GM12878 (cell line): ENCODE data around the gene FGF14.

Experiments
- EZH2 ChIP-seq: IDR thresholded peaks from 2 replicates; pipeline ENCODE4 v1.6.1; 2012; ENCODE audit warnings: low read depth, mild to moderate bottlenecking, control low read depth, inconsistent platforms, low read length, borderline replicate concordance; ENCODE audit not compliant: control insufficient read depth
- FOS ChIP-seq: IDR thresholded peaks from 3 replicates; pipeline ENCODE4 v1.6.1; 2011; ENCODE audit warnings: borderline replicate concordance; ENCODE audit not compliant: insufficient read length; ENCODE audit errors: extremely low read depth
- IRF4 ChIP-seq: IDR thresholded peaks from 2 replicates; pipeline ENCODE4 v1.6.1; 2011; ENCODE audit warnings: low read depth, low read length
- POLR2AphosphoS5 ChIP-seq: IDR thresholded peaks from 2 replicates; pipeline ENCODE4 v1.6.1; 2011; ENCODE audit warnings: mild to moderate bottlenecking, low read length, inconsistent platforms
- TAF1 ChIP-seq: IDR thresholded peaks from 2 replicates; pipeline ENCODE4 v1.6.1; 2011; ENCODE audit warnings: mild to moderate bottlenecking, low read depth, low read length, borderline replicate concordance
- ZNF622 ChIP-seq: fragments of 450-650 bp; IDR thresholded peaks from 2 replicates; pipeline ENCODE4 v1.6.1; 2017; ENCODE audit warnings: mild to moderate bottlenecking, inconsistent platforms
- TF ChIP-seq, protein P1 (sequence below), 3 experiments: IDR thresholded peaks in 2 of 3; conservative IDR thresholded peaks in 1 of 3; 2 replicates each; pipeline ENCODE4 v1.5.1; 2011; ENCODE audit warnings: low read depth in 3 of 3, low read length in 3 of 3, mild to moderate bottlenecking in 3 of 3, control low read depth in 2 of 3, moderate library complexity in 2 of 3, inconsistent platforms in 1 of 3, mixed read lengths in 1 of 3; ENCODE audit not compliant: control insufficient read depth in 2 of 3, insufficient read depth in 1 of 3; ENCODE audit errors: extremely low read depth in 1 of 3

- no peak for TF ChIP-seq ZNF622
- TF ChIP-seq IRF4: no peak
- no peak for TF ChIP-seq EZH2
- TF ChIP-seq TAF1: no peak
- TF ChIP-seq POLR2AphosphoS5: no peak
- TF ChIP-seq, protein P1, sequence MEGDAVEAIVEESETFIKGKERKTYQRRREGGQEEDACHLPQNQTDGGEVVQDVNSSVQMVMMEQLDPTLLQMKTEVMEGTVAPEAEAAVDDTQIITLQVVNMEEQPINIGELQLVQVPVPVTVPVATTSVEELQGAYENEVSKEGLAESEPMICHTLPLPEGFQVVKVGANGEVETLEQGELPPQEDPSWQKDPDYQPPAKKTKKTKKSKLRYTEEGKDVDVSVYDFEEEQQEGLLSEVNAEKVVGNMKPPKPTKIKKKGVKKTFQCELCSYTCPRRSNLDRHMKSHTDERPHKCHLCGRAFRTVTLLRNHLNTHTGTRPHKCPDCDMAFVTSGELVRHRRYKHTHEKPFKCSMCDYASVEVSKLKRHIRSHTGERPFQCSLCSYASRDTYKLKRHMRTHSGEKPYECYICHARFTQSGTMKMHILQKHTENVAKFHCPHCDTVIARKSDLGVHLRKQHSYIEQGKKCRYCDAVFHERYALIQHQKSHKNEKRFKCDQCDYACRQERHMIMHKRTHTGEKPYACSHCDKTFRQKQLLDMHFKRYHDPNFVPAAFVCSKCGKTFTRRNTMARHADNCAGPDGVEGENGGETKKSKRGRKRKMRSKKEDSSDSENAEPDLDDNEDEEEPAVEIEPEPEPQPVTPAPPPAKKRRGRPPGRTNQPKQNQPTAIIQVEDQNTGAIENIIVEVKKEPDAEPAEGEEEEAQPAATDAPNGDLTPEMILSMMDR (IDR thresholded peaks at IDR 0.05 in 2 of 3, conservative IDR thresholded peaks at IDR 0.05 in 1 of 3; ENCODE audit: control insufficient read depth in 2 of 3, extremely low read depth in 1 of 3, insufficient read depth in 1 of 3, low read depth in 3 of 3, low read length in 3 of 3): no peak
- TF ChIP-seq FOS: no peak
Observed at GRCh38 chr13:102286326-102286725, 115.5 kb downstream of the FGF14 start.
